Activated naive CD8-positive, alpha-beta T cell treated with anti-CD3 and anti-CD28 coated beads for 36 hours (primary cell): ENCODE results near the gene IL1R2. TPM values are rescaled to one million over a fixed set of nuclear protein-coding genes. Genes with fewer than 3 reads are reported as not detected.

ENCODE experiments used
- DNase-seq: peaks from one replicate; pipeline ENCODE4 v3.0.0; 2021
- H3K27ac Mint-ChIP-seq: one replicate; pipeline ENCODE4 v1.8.0; 2022; ENCODE audit warnings: mild to moderate bottlenecking, moderate library complexity, mixed read lengths
- H3K27me3 Mint-ChIP-seq: one replicate; pipeline ENCODE4 v1.8.0; 2022; ENCODE audit warnings: mild to moderate bottlenecking, mixed read lengths
- H3K36me3 Mint-ChIP-seq: one replicate; pipeline ENCODE4 v1.8.0; 2021; ENCODE audit warnings: mild to moderate bottlenecking, mixed read lengths
- H3K4me1 Mint-ChIP-seq: one replicate; pipeline ENCODE4 v1.8.0; 2021; ENCODE audit warnings: mixed read lengths
- H3K4me3 Mint-ChIP-seq: one replicate; pipeline ENCODE4 v1.8.0; 2022; ENCODE audit warnings: mild to moderate bottlenecking, moderate library complexity, mixed read lengths
- H3K9me3 Mint-ChIP-seq: one replicate; pipeline ENCODE4 v1.8.0; 2022; ENCODE audit warnings: mixed read lengths
- total RNA-seq, 2 experiments: library from RNA; stranded (reverse); gene quantifications; one replicate each; pipeline ENCODE4 v1.2.3, GENCODE V29; 2021

Gene IL1R2
- under 1 TPM; 0.21 to 0.28 TPM for total RNA-seq

DNA sequence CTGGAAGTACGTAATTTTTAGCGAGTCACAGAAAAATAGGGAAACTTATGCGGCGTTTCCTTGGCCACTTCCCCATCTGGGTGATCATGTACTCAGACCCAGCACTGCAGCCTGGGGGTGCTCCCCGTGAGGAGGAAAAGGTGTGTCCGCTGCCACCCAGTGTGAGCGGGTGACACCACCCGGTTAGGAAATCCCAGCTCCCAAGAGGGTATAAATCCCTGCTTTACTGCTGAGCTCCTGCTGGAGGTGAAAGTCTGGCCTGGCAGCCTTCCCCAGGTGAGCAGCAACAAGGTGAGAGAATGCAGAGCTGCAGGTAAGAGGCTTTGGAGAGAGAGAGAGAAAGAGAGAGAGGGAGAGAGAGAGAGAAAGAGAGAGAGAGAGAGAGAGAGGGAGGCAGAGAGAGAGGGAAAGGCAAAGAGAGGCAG, at the start of gene IL1R2:
Gene IL1R2, plus strand, starts transcription at position 240 of the 425 bp plus-strand sequence. CDS start 16,616 bp downstream, outside the sequence.
- H3K4me3 Mint-ChIP-seq = no peak within 1 kb of the TSS
- H3K36me3 Mint-ChIP-seq = no peaks in the 10 kb centered on the region
- no peak within 1 kb of the TSS for H3K27ac Mint-ChIP-seq
- no peaks in the 10 kb centered on the region for H3K9me3 Mint-ChIP-seq
- DNase-seq = no peak
- H3K4me1 Mint-ChIP-seq = peaks cover 13% of the 10 kb centered on the region
- peaks cover 20% of the 10 kb centered on the region for H3K27me3 Mint-ChIP-seq

GRCh38 chr2:101942851-101943250, 48.9 kb upstream of the IL1R2 start:
- Mint-ChIP-seq H3K27me3 (peaks cover 8% of the 10 kb centered on the region), H3K36me3 (no peaks in the 10 kb centered on the region), H3K27ac (no peak overlapping the region), H3K4me1 (no peaks in the 10 kb centered on the region), H3K9me3 (peaks cover 11% of the 10 kb centered on the region), H3K4me3 (no peak overlapping the region)
- DNase-seq = no peak

GRCh38 chr2:101946372-101947039, 45.3 kb upstream of the IL1R2 start:
- H3K4me3 Mint-ChIP-seq = no peak overlapping the region

DNA sequence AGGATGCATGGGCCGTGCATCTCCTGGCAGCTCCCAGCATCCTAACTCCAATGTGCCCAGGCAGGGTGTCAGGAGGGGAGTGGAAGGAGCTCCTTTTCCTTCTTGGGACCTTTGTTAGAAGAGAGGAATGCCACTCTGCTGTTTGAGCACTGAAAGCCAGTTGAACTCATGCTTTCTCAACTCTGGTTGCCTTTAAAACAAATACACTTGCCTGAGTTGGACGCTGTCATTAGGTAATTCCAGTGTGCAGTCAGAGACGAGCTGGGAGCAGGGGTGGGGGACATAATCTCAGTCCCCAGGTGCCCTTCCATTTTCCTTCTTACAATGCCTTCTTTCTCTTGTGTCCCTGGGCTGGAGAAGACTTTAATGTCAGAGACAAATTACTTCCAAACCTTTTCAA, 44.4 kb upstream of the IL1R2 start:
- Mint-ChIP-seq H3K36me3 (no peaks in the 10 kb centered on the region), H3K27ac (no peak overlapping the region), H3K4me3 (no peak overlapping the region), H3K27me3 (no peaks in the 10 kb centered on the region), H3K9me3 (peaks cover 10% of the 10 kb centered on the region), H3K4me1 (peaks cover 2% of the 10 kb centered on the region)
- no peak for DNase-seq

More at GRCh38 chr2:101946372-101947039, 45.3 kb upstream of the IL1R2 start:
- Mint-ChIP-seq H3K9me3 (peaks cover 10% of the 10 kb centered on the region), H3K27ac (no peak overlapping the region), H3K36me3 (no peaks in the 10 kb centered on the region), H3K27me3 (no peaks in the 10 kb centered on the region), H3K4me1 (peaks cover 1% of the 10 kb centered on the region)
- no peak for DNase-seq

GRCh38 chr2:101948625-101949155, 43.1 kb upstream of the IL1R2 start:
- DNase-seq = no peak
- H3K36me3 Mint-ChIP-seq = no peaks in the 10 kb centered on the region
- peaks cover 2% of the 10 kb centered on the region for H3K4me1 Mint-ChIP-seq
- no peak overlapping the region for H3K4me3 Mint-ChIP-seq
- H3K9me3 Mint-ChIP-seq = peaks cover 12% of the 10 kb centered on the region
- H3K27me3 Mint-ChIP-seq = no peaks in the 10 kb centered on the region
- no peak overlapping the region for H3K27ac Mint-ChIP-seq

GRCh38 chr2:101949304-101949703, 42.5 kb upstream of the IL1R2 start:
- no peak for DNase-seq
- H3K27ac Mint-ChIP-seq = no peak overlapping the region
- H3K4me3 Mint-ChIP-seq = no peak overlapping the region
- H3K4me1 Mint-ChIP-seq = peaks cover 2% of the 10 kb centered on the region
- H3K27me3 Mint-ChIP-seq = no peaks in the 10 kb centered on the region
- H3K36me3 Mint-ChIP-seq = no peaks in the 10 kb centered on the region
- H3K9me3 Mint-ChIP-seq = peaks cover 12% of the 10 kb centered on the region

DNA sequence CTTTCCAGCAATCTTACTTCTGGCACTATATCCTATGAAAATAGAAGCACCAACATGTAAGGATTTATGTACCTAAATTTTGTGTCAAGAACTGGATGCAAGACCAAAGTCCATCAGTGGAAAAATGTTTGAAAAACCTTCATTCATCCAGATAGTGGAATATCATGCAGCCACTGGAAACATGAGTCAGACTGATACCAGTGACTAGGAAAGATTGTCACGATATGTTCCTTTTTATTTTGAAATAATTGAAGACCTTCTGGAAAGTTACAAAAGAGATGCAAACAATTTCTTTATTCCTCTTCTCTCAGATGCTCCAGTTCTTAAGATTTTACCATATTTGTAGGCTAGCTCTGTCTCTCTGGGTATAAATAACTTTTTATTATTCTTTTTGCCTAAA, 40.5 kb upstream of the IL1R2 start:
- H3K27me3 Mint-ChIP-seq = no peaks in the 10 kb centered on the region
- no peaks in the 10 kb centered on the region for H3K36me3 Mint-ChIP-seq
- peaks cover 2% of the 10 kb centered on the region for H3K4me1 Mint-ChIP-seq
- H3K9me3 Mint-ChIP-seq = peaks cover 12% of the 10 kb centered on the region
- no peak overlapping the region for H3K4me3 Mint-ChIP-seq
- DNase-seq = no peak
- no peak overlapping the region for H3K27ac Mint-ChIP-seq

GRCh38 chr2:101952551-101952950, 39.2 kb upstream of the IL1R2 start:
- peaks cover 2% of the 10 kb centered on the region for H3K4me1 Mint-ChIP-seq
- H3K9me3 Mint-ChIP-seq = peaks cover 13% of the 10 kb centered on the region
- no peak for DNase-seq
- no peak overlapping the region for H3K27ac Mint-ChIP-seq
- peaks cover 2% of the 10 kb centered on the region for H3K36me3 Mint-ChIP-seq
- H3K4me3 Mint-ChIP-seq = no peak overlapping the region
- H3K27me3 Mint-ChIP-seq = no peaks in the 10 kb centered on the region

- Mint-ChIP-seq H3K9me3 (peaks cover 16% of the 10 kb centered on the region), H3K36me3 (peaks cover 4% of the 10 kb centered on the region), H3K27me3 (peaks cover 2% of the 10 kb centered on the region), H3K4me1 (no peaks in the 10 kb centered on the region), H3K4me3 (no peak overlapping the region), H3K27ac (no peak overlapping the region)
- no peak for DNase-seq
Measured at GRCh38 chr2:101956465-101957438, 35.0 kb upstream of the IL1R2 start.

DNA sequence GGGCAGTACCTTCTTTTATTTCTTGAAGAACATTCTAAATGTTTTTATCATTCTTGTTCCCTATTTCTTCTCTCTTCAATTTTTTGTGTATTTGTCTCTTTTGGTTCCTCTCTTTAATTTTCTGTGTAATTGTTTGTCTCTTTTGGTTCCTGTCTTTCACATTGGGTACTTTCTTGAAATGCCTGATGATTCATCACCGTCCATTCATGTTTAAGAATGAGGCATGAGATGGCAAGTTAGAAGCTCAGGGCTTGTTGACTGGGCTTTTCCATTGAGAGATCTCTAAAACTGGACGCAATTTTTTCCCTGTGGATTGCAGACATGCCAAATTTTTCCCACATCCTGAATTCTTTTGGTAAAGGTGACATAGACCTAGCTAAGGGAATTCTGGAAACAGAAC, 33.7 kb upstream of the IL1R2 start:
- H3K27me3 Mint-ChIP-seq = peaks cover 3% of the 10 kb centered on the region
- no peak for DNase-seq
- H3K9me3 Mint-ChIP-seq = peaks cover 13% of the 10 kb centered on the region
- no peak overlapping the region for H3K4me3 Mint-ChIP-seq
- no peaks in the 10 kb centered on the region for H3K4me1 Mint-ChIP-seq
- no peak overlapping the region for H3K27ac Mint-ChIP-seq
- H3K36me3 Mint-ChIP-seq = peaks cover 4% of the 10 kb centered on the region

DNA sequence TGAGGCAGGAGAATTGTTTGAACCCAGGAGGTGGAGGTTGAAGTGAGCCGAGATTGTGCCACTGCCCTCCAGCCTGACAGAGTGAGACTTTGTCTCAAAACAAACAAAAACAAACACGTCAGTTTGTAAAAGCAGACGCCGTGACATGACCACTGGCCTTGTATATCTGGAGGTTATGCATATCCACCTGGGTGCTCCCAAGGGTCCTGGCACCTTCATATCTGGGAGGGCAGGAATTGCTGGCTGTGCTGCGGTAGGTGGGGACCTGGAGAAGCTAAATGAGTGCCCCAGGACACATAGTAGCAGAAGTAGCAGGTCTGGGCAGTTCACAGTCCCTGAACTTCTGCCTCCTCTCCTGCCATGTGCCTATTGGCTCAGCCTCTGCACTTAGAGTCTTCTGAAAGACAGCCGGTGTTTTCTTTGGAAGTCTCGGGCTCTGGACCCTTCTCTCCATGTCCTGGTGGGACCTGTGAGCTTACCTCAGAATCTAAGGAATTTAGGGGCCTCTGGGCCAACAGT, 30.9 kb upstream of the IL1R2 start:
- Mint-ChIP-seq H3K27me3 (peaks cover 3% of the 10 kb centered on the region), H3K4me1 (no peaks in the 10 kb centered on the region), H3K4me3 (no peak overlapping the region), H3K27ac (no peak overlapping the region), H3K9me3 (peaks cover 13% of the 10 kb centered on the region), H3K36me3 (peaks cover 4% of the 10 kb centered on the region)
- no peak for DNase-seq

DNA sequence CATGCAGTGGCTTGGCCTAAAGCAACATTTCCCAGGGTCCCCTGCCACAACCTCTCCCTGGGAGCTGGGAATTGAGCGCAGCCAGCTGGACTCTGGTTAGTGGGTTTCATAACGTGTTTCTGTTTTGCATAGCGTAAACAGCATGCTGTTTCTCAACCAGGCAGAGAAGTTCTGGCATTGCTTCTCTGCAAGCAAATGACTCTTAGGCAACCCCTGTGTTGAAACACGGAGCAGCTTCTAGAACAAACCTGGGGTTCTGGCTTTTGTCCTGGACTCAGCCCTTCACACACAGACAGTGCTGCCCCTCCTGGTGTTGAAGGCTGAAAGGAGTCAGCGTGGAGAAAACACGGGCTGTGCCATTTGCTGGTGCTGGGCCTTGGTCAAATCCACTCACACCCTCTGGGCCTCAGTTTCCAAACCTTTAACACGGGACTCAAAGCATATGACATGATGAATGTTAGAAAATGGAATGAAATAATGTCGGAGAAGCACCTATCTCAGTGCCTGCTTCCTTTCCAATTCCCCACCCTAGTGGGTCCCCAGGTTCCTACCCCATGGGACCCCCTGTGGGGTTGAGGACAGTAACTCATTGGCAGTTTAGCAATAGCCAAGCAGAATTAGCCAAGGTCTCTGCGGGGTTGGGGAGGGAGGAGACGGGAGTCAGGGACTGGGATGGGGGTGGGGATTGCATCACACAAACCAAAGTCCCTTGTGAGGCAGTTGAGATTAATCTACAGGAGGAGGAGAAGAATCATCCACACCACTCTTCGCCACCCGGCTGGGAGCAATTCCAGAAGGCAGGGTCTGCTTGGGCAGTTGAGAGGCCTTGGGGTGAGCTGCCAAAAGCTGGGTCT, 30.2 kb upstream of the IL1R2 start:
- no peak overlapping the region for H3K4me3 Mint-ChIP-seq
- peaks cover 4% of the 10 kb centered on the region for H3K36me3 Mint-ChIP-seq
- H3K9me3 Mint-ChIP-seq = peaks cover 13% of the 10 kb centered on the region
- no peak overlapping the region for H3K27ac Mint-ChIP-seq
- no peak for DNase-seq
- H3K4me1 Mint-ChIP-seq = no peaks in the 10 kb centered on the region
- peaks cover 3% of the 10 kb centered on the region for H3K27me3 Mint-ChIP-seq

- H3K36me3 Mint-ChIP-seq = peaks cover 3% of the 10 kb centered on the region
- no peak overlapping the region for H3K27ac Mint-ChIP-seq
- H3K9me3 Mint-ChIP-seq = peaks cover 12% of the 10 kb centered on the region
- H3K4me1 Mint-ChIP-seq = no peaks in the 10 kb centered on the region
- H3K27me3 Mint-ChIP-seq = peaks cover 3% of the 10 kb centered on the region
- no peak for DNase-seq
- H3K4me3 Mint-ChIP-seq = no peak overlapping the region
Measured at GRCh38 chr2:101962309-101962708, 29.5 kb upstream of the IL1R2 start.

DNA sequence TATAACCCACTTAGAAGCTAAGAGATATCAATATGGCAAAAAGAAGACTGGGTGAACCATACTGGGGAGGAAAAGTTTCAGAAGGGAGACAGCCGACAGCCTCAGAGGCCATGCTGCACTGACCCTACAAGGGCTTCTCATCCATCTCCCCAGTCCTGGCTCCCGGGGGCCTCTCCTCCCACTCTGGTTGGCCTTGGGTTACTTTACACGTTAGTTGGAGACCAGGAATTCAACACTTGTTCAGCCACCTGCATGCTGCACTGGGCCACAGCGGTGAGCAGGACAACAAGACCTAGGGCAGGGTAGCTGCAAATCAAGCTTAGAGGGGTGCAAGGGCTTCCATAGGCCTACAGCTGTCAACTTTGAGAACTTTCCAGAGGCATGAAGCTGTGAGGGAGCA, 28.6 kb upstream of the IL1R2 start:
- no peaks in the 10 kb centered on the region for H3K4me1 Mint-ChIP-seq
- DNase-seq = no peak
- H3K36me3 Mint-ChIP-seq = peaks cover 3% of the 10 kb centered on the region
- H3K27me3 Mint-ChIP-seq = peaks cover 3% of the 10 kb centered on the region
- peaks cover 6% of the 10 kb centered on the region for H3K9me3 Mint-ChIP-seq
- H3K27ac Mint-ChIP-seq = no peak overlapping the region
- no peak overlapping the region for H3K4me3 Mint-ChIP-seq
